ENCODE results near the gene GLRX5. TPM values are rescaled to one million over a fixed set of nuclear protein-coding genes. Genes with fewer than 3 reads are reported as not detected.

Gene GLRX5
- total RNA-seq, 1 experiment from 2014 or later, result 60.1 TPM

DNA sequence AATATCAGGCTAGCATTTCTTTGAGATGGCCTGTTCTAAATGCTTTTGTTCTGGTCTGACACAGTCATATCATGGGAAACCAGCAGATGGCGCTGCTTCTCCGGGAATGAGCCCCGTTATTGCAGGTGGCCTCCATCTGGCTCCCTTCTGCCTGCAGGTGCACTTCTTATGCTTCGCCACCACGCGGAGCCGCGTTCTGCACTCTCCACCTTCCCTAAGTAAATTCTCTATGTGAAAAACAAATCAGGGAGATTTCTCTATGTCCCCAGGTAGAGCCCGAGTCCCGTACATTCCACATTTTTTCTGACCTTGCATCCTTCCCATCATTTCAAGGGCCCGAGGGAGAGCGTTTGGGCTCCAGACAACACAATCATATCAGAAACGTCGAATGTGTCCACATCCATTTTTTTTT is 26.2 kb downstream of the GLRX5 start:
- Histone ChIP-seq H2AFZ (ENCODE audit: low read depth, low read length, poor library complexity, severe bottlenecking) (no peak overlapping the region), H3K36me3 (ENCODE audit: control insufficient read depth in 1 of 2, insufficient read depth in 2 of 2, low read length in 2 of 2) (no peaks in the 10 kb centered on the region), H3K4me2 (ENCODE audit: low read length) (no peak overlapping the region), H3K9me2 (ENCODE audit: insufficient read depth) (no peaks in the 10 kb centered on the region), H3K9me3 (ENCODE audit: control insufficient read depth in 1 of 2, insufficient read depth in 1 of 2, low read depth in 1 of 2, low read length in 2 of 2) (no peaks in the 10 kb centered on the region), H3K27me3 (ENCODE audit: insufficient read depth, low read length) (no peaks in the 10 kb centered on the region), H3K79me2 (ENCODE audit: insufficient read depth, low read length) (no peaks in the 10 kb centered on the region), H3K27ac (ENCODE audit: low read depth, low read length) (no peak overlapping the region), H3K9ac (ENCODE audit: low read length) (no peak overlapping the region), H4K20me1 (ENCODE audit: insufficient read depth) (no peaks in the 10 kb centered on the region), H3K4me3 (replicated peaks in 1 of 2; ENCODE audit: low read depth in 1 of 2, low read length in 2 of 2) (no peak overlapping the region), H3K4me1 (ENCODE audit: control insufficient read depth in 1 of 2, insufficient read depth in 2 of 2, low read length in 2 of 2) (no peaks in the 10 kb centered on the region)
- BruUV-seq (replicated peaks), result no TSS peak
- ATAC-seq, result peak; percentile 100
- peak; percentile 84 for DNase-seq (ENCODE audit: low read depth, low spot score)
- intact Hi-C loops (cut with micrococcal nuclease), result loop anchor here (1.0 to 5.0 kb wide), 6 partner anchors 123 to 716 kb away; no protein-coding TSS in a partner anchor
- POLR2A ChIA-PET, result no interaction called here
- CTCF ChIA-PET, result interaction anchor here (0.6 to 3.4 kb wide), 5 partner anchors 108 to 537 kb away, joined by 3 to 26 read pairs (median 4); no protein-coding TSS in a partner anchor
- RAD21 ChIA-PET (ENCODE audit: low non-redundant PET in 1 of 2, low total read pairs in 2 of 2, uncharacterized antibody in 2 of 2, unreplicated experiment in 2 of 2), result interaction anchor here in 1 of 2 experiments (0.6 kb wide), 1 partner anchor 434 kb away, joined by 3 read pairs; no protein-coding TSS in a partner anchor
- TF ChIP-seq CBX3 (IDR thresholded peaks at IDR 0.05; ENCODE audit: low read depth), result 0 out of 2 replicates have a peak, but pooled peaks have one; percentile 13
- TF ChIP-seq ZFX (IDR thresholded peaks at IDR 0.05), result no peak
- TF ChIP-seq, protein P1, sequence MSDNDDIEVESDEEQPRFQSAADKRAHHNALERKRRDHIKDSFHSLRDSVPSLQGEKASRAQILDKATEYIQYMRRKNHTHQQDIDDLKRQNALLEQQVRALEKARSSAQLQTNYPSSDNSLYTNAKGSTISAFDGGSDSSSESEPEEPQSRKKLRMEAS (IDR thresholded peaks at IDR 0.05), result peak; percentile 56
- TF ChIP-seq, protein P2, sequence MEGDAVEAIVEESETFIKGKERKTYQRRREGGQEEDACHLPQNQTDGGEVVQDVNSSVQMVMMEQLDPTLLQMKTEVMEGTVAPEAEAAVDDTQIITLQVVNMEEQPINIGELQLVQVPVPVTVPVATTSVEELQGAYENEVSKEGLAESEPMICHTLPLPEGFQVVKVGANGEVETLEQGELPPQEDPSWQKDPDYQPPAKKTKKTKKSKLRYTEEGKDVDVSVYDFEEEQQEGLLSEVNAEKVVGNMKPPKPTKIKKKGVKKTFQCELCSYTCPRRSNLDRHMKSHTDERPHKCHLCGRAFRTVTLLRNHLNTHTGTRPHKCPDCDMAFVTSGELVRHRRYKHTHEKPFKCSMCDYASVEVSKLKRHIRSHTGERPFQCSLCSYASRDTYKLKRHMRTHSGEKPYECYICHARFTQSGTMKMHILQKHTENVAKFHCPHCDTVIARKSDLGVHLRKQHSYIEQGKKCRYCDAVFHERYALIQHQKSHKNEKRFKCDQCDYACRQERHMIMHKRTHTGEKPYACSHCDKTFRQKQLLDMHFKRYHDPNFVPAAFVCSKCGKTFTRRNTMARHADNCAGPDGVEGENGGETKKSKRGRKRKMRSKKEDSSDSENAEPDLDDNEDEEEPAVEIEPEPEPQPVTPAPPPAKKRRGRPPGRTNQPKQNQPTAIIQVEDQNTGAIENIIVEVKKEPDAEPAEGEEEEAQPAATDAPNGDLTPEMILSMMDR (IDR thresholded peaks at IDR 0.05 in 2 of 3, conservative IDR thresholded peaks at IDR 0.05 in 1 of 3; ENCODE audit: borderline replicate concordance in 1 of 3, insufficient read depth in 1 of 3, low read depth in 2 of 3, low read length in 2 of 3), result peak; percentile 97 to 99 (median 99)
- TF ChIP-seq JUND (IDR thresholded peaks at IDR 0.05), result no peak
- TF ChIP-seq, protein P3, sequence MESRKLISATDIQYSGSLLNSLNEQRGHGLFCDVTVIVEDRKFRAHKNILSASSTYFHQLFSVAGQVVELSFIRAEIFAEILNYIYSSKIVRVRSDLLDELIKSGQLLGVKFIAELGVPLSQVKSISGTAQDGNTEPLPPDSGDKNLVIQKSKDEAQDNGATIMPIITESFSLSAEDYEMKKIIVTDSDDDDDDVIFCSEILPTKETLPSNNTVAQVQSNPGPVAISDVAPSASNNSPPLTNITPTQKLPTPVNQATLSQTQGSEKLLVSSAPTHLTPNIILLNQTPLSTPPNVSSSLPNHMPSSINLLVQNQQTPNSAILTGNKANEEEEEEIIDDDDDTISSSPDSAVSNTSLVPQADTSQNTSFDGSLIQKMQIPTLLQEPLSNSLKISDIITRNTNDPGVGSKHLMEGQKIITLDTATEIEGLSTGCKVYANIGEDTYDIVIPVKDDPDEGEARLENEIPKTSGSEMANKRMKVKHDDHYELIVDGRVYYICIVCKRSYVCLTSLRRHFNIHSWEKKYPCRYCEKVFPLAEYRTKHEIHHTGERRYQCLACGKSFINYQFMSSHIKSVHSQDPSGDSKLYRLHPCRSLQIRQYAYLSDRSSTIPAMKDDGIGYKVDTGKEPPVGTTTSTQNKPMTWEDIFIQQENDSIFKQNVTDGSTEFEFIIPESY (IDR thresholded peaks at IDR 0.05; ENCODE audit: extremely low read depth, insufficient replicate concordance, low read length), result no peak
- peak; percentile 99 for TF ChIP-seq RAD21 (IDR thresholded peaks at IDR 0.05; ENCODE audit: low read depth)
